ENCODE measurements around the gene C19orf81. TPM values are rescaled to one million over a fixed set of nuclear protein-coding genes. Genes with fewer than 3 reads are reported as not detected.

The C19orf81 gene
- total and polyA plus RNA-seq, 9 of the 15 experiments (the other 6 are each of a cell fraction or from before 2014, with no cell fraction given): 2.5 to 42.9 (median 33.0) TPM; not detected in 4

- TF ChIP-seq CXXC5 (CRISPR knock-in tag; IDR thresholded peaks at IDR 0.05) (0 out of 2 replicates have a peak, but pooled peaks have one; percentile 32), ZNF57 (CRISPR knock-in tag; IDR thresholded peaks at IDR 0.05) (no peak), ATF4 (CRISPR knock-in tag; IDR thresholded peaks at IDR 0.05) (no peak), MED1 (CRISPR knock-in tag; IDR thresholded peaks at IDR 0.05; ENCODE audit: borderline replicate concordance) (no peak), POLR2AphosphoS5 (IDR thresholded peaks at IDR 0.05; ENCODE audit: control insufficient read depth, insufficient read depth, low read depth, low read length) (no peak), ARID4B (CRISPR knock-in tag; IDR thresholded peaks at IDR 0.05) (no peak), KLF6 (CRISPR knock-in tag; IDR thresholded peaks at IDR 0.05; ENCODE audit: borderline replicate concordance) (no peak), DLX4 (CRISPR knock-in tag; IDR thresholded peaks at IDR 0.05) (no peak), ZSCAN29 (IDR thresholded peaks at IDR 0.05) (peak; percentile 38; the same call in 1 of the 2 replicates), RFX7 (CRISPR knock-in tag; IDR thresholded peaks at IDR 0.05) (no peak), POLR2B (IDR thresholded peaks at IDR 0.05; ENCODE audit: low read depth, partially characterized antibody) (no peak), NR4A1 (CRISPR knock-in tag; IDR thresholded peaks at IDR 0.05) (no peak), NR4A1 (tag; IDR thresholded peaks at IDR 0.05) (no peak), ZFP1 (CRISPR knock-in tag; IDR thresholded peaks at IDR 0.05) (no peak), ATF3 (IDR thresholded peaks at IDR 0.05) (no peak), ATF3 (CRISPR knock-in tag; conservative IDR thresholded peaks at IDR 0.05) (no peak), MBD2 (IDR thresholded peaks at IDR 0.05; ENCODE audit: borderline replicate concordance, low read depth) (peak; percentile 93), ZNF146 (CRISPR knock-in tag; IDR thresholded peaks at IDR 0.05; ENCODE audit: unreplicated experiment) (no peak), TCFL5 (CRISPR knock-in tag; conservative IDR thresholded peaks at IDR 0.05) (no peak), RAD21 (CRISPR knock-in tag; conservative IDR thresholded peaks at IDR 0.05 in 1 of 2, IDR thresholded peaks at IDR 0.05 in 1 of 2) (peak; percentile 23 to 43)
Measured at GRCh38 chr19:50649433-50650391, at the start of gene C19orf81 (continued).

Measured in K562 (cell line).